ENCODE results near the gene ZNF280A.

The ZNF280A gene

DNA sequence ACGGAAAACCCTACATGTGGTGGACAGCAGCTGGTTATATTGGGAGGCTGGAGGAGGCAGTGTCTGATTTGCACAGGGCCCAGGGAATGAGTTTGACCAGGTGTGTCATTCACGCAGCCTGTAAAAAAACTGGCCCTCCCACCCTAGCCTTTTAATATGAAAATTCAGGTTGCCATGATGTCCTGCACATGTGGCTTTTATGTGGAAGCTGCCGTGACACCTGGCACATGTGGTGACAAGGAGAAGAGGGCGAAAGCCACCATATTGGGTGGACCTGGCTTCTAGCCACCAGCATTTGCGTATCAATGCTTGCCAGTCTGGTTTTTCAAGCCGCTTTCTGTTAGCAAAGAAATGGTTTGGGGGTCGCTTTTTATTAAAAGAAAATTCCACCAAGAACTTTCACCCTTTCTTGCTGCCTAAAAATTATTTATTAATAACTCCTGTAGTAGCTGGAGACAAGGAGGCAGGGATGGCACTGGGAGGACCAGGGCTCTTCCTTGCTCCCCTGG lies 54.9 kb downstream of the ZNF280A start:
- DNase-seq = no peak

DNA sequence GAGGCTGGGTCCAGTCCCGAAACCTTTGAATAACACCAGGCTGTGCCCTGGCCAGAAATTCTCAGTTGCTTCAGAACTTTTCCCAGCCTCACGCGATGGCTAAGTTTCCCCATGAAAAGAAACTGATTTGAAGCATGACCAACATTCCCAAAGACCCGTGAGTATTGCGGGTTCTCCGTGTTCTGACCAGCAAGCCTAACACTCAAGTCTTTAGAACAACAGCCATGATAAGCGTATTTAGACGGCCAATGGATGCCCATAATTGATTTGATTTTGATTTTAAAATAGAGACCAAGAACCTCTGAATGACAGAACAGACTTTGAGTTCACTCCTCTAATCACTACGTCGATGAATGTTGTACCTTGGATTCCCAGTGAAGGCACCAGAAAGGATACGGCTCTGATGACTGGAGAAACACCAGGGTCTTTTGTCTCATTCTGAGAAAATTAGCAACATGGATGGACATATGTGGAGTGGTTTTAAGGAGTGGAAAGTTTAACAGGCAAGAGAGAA lies 55.5 kb downstream of the ZNF280A start:
- no peak for DNase-seq

DNA sequence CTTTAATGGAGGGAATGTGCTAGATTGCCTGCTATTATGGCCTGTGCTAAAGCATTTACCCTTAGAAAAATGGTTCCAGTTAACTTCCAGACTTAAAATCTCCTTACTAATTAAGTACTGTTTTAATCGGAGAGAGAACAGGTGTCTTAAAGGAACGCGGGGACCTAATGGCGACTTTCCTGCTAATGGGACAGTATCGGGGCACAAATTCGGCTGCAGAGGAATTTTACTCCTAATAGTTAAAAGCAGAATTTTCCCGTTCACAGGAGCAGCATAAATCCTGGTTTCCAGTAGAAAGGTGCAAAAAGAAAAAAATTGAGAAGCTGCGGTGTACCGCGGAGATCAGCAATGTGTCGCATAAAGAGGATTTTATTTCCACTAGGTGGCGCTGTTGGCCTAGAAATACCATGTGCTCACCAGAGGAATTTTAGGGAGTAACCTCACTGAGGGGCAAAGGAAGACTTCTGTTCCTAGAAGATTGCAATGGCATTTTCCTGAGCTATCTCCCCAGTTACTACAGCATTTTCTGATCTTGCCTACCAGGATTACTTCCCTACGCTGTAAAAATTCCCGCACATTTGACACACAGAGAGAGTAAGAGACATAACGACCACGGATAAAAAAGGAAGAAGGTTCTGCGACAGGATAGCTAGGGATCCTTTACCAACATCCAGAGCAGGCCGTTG lies 56.1 kb downstream of the ZNF280A start:
- peak; percentile 13 to 24 for DNase-seq
